ENCODE results near the gene PCSK7.

The PCSK7 gene

DNA sequence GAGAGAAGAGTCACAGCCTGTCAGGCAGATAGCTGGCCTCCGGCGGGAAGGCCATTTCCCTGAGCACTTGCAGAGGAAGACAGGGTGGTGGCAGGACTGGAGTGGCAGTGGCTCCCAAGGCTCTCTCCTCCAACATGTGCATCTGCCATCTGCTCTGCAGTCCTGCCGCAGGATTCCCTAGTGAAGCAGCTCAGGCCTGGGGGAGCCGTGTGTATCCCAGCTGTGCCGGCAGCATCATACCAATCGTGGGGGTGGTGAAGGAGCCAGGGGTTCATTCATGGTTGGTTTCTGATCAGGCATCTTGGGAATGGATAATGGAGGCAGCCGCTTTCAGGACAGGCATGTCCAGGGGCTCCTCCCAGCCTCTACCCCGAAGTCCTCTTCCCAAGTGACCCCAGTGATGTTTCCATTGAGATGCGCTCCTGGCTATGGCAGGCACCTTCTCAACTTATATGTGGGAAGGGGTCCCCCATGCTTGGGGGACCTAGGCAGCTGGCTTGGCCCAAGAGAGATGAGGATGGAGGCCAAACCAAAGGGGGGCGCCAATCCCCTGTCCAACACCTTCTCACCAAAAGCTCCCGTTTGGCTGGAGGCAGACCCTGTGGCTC lies 26.6 kb downstream of the PCSK7 start:
- TF ChIP-seq, protein P1, sequence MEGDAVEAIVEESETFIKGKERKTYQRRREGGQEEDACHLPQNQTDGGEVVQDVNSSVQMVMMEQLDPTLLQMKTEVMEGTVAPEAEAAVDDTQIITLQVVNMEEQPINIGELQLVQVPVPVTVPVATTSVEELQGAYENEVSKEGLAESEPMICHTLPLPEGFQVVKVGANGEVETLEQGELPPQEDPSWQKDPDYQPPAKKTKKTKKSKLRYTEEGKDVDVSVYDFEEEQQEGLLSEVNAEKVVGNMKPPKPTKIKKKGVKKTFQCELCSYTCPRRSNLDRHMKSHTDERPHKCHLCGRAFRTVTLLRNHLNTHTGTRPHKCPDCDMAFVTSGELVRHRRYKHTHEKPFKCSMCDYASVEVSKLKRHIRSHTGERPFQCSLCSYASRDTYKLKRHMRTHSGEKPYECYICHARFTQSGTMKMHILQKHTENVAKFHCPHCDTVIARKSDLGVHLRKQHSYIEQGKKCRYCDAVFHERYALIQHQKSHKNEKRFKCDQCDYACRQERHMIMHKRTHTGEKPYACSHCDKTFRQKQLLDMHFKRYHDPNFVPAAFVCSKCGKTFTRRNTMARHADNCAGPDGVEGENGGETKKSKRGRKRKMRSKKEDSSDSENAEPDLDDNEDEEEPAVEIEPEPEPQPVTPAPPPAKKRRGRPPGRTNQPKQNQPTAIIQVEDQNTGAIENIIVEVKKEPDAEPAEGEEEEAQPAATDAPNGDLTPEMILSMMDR (conservative IDR thresholded peaks at IDR 0.05; ENCODE audit: control insufficient read depth, insufficient read depth, low read depth, low read length), result no peak
- no peak for DNase-seq (ENCODE audit: low read depth)
- H3K4me3 ChIP-seq (ENCODE audit: control insufficient read depth, low read depth, low read length), result no peak overlapping the region

DNA sequence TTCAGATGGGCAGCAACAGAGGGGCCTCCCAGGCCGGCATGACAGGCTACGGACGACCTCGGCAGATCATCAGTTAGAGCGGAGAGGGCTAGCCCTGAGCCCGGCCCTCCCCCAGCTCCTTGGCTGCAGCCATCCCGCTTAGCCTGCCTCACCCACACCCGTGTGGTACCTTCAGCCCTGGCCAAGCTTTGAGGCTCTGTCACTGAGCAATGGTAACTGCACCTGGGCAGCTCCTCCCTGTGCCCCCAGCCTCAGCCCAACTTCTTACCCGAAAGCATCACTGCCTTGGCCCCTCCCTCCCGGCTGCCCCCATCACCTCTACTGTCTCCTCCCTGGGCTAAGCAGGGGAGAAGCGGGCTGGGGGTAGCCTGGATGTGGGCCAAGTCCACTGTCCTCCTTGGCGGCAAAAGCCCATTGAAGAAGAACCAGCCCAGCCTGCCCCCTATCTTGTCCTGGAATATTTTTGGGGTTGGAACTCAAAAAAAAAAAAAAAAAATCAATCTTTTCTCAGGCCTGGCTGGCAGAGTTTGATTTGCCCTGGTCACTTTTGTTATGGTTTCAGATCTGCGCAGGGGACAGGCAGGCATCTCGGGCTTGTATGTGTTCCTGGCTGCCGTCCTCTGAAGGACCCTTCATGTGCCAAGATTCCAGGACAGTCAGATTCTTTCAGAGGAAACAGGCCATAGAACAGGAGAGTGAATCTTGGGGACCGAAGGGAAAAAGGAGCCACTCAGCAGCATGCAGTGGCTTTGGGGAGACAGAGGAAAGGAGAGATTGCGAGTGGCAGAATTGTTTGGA lies 27.4 kb downstream of the PCSK7 start:
- DNase-seq (ENCODE audit: low read depth), result no peak
- TF ChIP-seq, protein P1 (conservative IDR thresholded peaks at IDR 0.05; ENCODE audit: control insufficient read depth, insufficient read depth, low read depth, low read length), result no peak
- no peak overlapping the region for H3K4me3 ChIP-seq (ENCODE audit: control insufficient read depth, low read depth, low read length)

DNA sequence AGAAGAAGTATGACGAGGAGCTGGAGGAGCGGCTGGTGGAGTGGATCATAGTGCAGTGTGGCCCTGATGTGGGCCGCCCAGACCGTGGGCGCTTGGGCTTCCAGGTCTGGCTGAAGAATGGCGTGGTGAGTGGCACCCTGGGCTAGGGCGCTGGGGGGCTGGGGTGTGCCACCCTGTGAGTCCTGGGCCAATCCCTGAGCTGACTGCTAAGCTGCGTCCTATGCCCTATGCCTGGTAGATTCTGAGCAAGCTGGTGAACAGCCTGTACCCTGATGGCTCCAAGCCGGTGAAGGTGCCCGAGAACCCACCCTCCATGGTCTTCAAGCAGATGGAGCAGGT lies 28.8 kb downstream of the PCSK7 start:
- TF ChIP-seq, protein P1 (conservative IDR thresholded peaks at IDR 0.05; ENCODE audit: control insufficient read depth, insufficient read depth, low read depth, low read length), result no peak
- no peak for DNase-seq (ENCODE audit: low read depth)
- no peak overlapping the region for H3K4me3 ChIP-seq (ENCODE audit: control insufficient read depth, low read depth, low read length)

DNA sequence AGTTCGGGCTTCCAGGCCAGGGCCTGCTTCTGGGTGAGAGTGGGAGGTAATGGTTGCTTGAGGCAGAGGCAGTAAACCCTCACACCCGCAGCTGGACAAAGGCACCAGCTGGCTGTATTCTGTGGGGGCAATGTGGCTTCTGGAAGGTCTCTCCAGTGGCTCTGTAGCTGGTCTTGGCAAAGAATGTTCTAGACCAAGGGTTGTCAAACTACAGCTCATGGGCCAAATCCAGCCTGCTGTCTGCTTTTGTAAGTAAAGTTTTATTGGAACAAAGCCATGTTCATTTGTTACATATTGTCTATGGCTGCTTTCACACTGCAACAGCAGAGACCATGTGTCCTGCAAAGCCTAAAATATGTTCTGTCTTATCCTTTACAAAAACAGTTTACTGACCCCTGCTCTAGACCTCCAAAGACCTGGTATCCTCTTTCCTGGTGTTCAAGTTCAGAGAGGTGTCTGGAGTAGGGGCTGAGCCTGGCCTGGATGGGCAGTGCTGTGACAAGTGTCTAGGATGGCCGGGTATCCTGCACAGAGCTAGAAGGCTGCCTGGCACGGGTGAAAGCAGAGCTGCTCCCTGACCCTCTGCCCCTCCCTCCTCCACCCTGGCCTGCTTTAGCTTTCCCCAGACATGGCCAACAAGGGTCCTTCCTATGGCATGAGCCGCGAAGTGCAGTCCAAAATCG lies 29.3 kb downstream of the PCSK7 start:
- no peak for DNase-seq (ENCODE audit: low read depth)
- H3K4me3 ChIP-seq (ENCODE audit: control insufficient read depth, low read depth, low read length), result no peak overlapping the region
- TF ChIP-seq, protein P1 (conservative IDR thresholded peaks at IDR 0.05; ENCODE audit: control insufficient read depth, insufficient read depth, low read depth, low read length), result no peak

DNA sequence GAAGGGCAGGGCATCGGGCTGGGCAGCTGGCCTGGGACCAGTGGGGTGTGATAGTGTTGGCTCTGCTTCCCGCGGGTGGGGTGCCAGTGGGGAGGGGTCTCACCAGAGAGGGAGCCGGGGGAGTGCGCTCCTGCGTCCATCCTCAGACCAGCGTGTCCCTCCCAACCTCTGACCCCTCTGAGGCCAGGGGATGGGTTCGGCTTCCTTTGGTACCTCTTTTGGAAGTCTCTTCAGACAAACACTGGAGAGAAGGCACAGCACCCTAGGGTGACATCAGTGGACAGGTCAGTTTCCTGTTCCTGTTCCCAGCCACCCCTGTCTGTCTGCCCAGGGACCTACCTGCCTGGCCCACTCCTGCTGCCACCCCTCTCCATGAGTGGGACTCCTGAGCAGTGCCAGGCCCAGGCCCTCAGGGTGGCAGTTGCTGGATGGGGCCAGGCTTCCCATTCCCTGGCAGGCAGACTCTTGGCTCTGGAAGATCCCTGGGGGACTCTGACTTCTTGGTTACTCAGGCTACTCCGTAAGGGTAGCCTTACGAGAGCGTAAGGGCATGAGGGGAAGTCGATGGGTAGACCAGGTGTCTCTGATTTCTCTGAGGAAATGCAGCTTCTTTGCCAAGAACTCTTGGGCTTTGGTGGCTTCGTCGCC lies 30.1 kb downstream of the PCSK7 start:
- no peak overlapping the region for H3K4me3 ChIP-seq (ENCODE audit: control insufficient read depth, low read depth, low read length)
- DNase-seq (ENCODE audit: low read depth), result peak; percentile 43
- TF ChIP-seq, protein P1 (conservative IDR thresholded peaks at IDR 0.05; ENCODE audit: control insufficient read depth, insufficient read depth, low read depth, low read length), result no peak

DNA sequence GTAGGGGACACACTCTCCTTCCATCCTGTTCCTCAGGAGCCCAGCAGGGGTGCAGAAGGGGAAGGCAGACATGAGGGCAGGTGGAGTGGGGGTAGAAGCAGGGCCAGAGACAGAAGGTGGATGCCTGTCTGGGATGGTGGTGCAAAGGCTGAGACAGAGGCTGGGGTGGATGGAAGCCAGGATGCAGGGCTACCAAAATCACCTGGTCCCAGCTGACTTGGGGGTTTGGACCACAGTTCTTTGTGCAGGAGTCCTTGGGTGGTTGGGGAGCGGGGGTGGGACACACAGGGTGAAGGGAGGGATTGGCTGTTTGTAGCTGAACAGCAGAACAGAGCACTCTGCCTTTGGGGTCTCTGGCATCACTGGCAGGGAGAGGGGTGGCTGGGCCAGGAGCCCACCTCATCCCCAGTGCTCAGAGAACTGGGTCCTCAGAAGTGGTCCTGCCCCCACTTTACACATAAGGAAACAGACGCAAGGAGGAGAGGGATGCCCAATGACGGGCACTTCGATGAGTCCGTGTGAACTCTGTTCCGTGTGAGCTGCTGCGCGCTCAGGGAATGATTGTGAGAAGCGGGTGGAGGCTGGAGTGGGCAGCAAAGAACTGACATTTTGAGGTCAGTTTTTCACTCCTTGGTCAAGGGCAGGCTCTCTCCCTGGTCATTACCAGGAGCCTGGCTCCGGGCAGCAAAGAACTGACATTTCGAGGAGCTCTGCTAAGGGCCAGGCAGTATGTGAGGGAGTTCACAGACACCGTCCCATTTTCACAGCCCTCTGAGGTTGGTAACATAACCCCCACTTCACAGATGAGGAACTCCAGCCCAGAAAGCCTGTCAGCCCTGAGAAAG lies 30.8 kb downstream of the PCSK7 start:
- TF ChIP-seq, protein P1 (conservative IDR thresholded peaks at IDR 0.05; ENCODE audit: control insufficient read depth, insufficient read depth, low read depth, low read length), result no peak
- peak; percentile 24 for DNase-seq (ENCODE audit: low read depth)
- H3K4me3 ChIP-seq (ENCODE audit: control insufficient read depth, low read depth, low read length), result peak overlapping the region; percentile 50

Measured in fibroblast of mammary gland (primary cell).